Effector memory CD8-positive, alpha-beta T cell (primary cell): ENCODE measurements around the gene SFMBT1.

Experiments
- ATAC-seq: fragments of 150-1000 bp; cut with Tn5 transposase; replicated peaks from 2 replicates; pipeline ENCODE4 v1.10.0; 2021; ENCODE audit warnings: mild to moderate bottlenecking, moderate library complexity
- DNase-seq, 3 experiments: peaks; one replicate each; pipeline ENCODE4 v3.0.0; 2021
- H3K27ac Mint-ChIP-seq, 2 donors: one replicate each; pipeline ENCODE4 v1.8.0; 2022; ENCODE audit warnings: mild to moderate bottlenecking in 2 of 2, mixed read lengths in 2 of 2, moderate library complexity in 2 of 2
- H3K27me3 Mint-ChIP-seq, 2 donors: one replicate each; pipeline ENCODE4 v1.8.0; 2022; ENCODE audit warnings: mixed read lengths in 2 of 2
- H3K36me3 Mint-ChIP-seq: one replicate; pipeline ENCODE4 v1.8.0; 2022; ENCODE audit warnings: mild to moderate bottlenecking, moderate library complexity, mixed read lengths; ENCODE audit not compliant: insufficient read depth
- H3K4me1 Mint-ChIP-seq, 2 donors: one replicate each; pipeline ENCODE4 v1.8.0; 2022; ENCODE audit warnings: low read depth in 2 of 2, mixed read lengths in 2 of 2
- H3K4me3 Mint-ChIP-seq, 2 donors: one replicate each; pipeline ENCODE4 v1.8.0; 2022; ENCODE audit warnings: mild to moderate bottlenecking in 2 of 2, mixed read lengths in 2 of 2, moderate library complexity in 2 of 2
- H3K9me3 Mint-ChIP-seq, 2 donors: one replicate each; pipeline ENCODE4 v1.8.0; 2022; ENCODE audit warnings: mixed read lengths in 2 of 2

Gene SFMBT1

GRCh38 chr3:52886049-52886730 is 159.7 kb downstream of the SFMBT1 start:
- Mint-ChIP-seq H3K36me3 (peaks cover 3% of the 10 kb centered on the region), H3K27ac (peak overlapping the region in 1 of 2 donors; percentile 55), H3K4me3 (no peak overlapping the region), H3K4me1 (peaks cover 27 to 33% of the 10 kb centered on the region in 2 donors), H3K27me3 (no peaks in the 10 kb centered on the region), H3K9me3 (no peaks in the 10 kb centered on the region)
- ATAC-seq (no peak), DNase-seq (no peak)

GRCh38 chr3:52882377-52882776 is 163.5 kb downstream of the SFMBT1 start:
- no peak for ATAC-seq
- no peak for DNase-seq
- Mint-ChIP-seq H3K27me3 (no peaks in the 10 kb centered on the region), H3K36me3 (peaks cover 14% of the 10 kb centered on the region), H3K4me3 (no peak overlapping the region), H3K9me3 (no peaks in the 10 kb centered on the region), H3K4me1 (peaks cover 9 to 26% of the 10 kb centered on the region in 2 donors), H3K27ac (no peak overlapping the region)

- peaks cover 13 to 26% of the 10 kb centered on the region in 2 donors for H3K4me1 Mint-ChIP-seq
- H3K36me3 Mint-ChIP-seq, result peaks cover 14% of the 10 kb centered on the region
- H3K27ac Mint-ChIP-seq, result no peak overlapping the region
- ATAC-seq (no peak), DNase-seq (no peak)
- H3K9me3 Mint-ChIP-seq, result no peaks in the 10 kb centered on the region
- H3K4me3 Mint-ChIP-seq, result no peak overlapping the region
- H3K27me3 Mint-ChIP-seq, result no peaks in the 10 kb centered on the region
Measured at GRCh38 chr3:52881871-52882270, 164.0 kb downstream of the SFMBT1 start.

GRCh38 chr3:52880474-52880873 is 165.4 kb downstream of the SFMBT1 start:
- no peaks in the 10 kb centered on the region for H3K27me3 Mint-ChIP-seq
- no peaks in the 10 kb centered on the region for H3K9me3 Mint-ChIP-seq
- ATAC-seq (no peak), DNase-seq (no peak)
- H3K36me3 Mint-ChIP-seq, result peaks cover 11% of the 10 kb centered on the region
- H3K4me1 Mint-ChIP-seq, result peaks cover 19 to 29% of the 10 kb centered on the region in 2 donors
- H3K4me3 Mint-ChIP-seq, result no peak overlapping the region
- H3K27ac Mint-ChIP-seq, result peak overlapping the region in 1 of 2 donors; percentile 70

- no peak for DNase-seq
- Mint-ChIP-seq H3K27me3 (no peaks in the 10 kb centered on the region), H3K4me3 (no peak overlapping the region), H3K27ac (peak overlapping the region in 1 of 2 donors; percentile 70), H3K36me3 (peaks cover 11% of the 10 kb centered on the region), H3K9me3 (no peaks in the 10 kb centered on the region), H3K4me1 (peaks cover 22 to 32% of the 10 kb centered on the region in 2 donors)
- no peak for ATAC-seq
Measured at GRCh38 chr3:52880047-52880446, 165.8 kb downstream of the SFMBT1 start.

- Mint-ChIP-seq H3K4me3 (no peak overlapping the region), H3K27me3 (no peaks in the 10 kb centered on the region), H3K9me3 (no peaks in the 10 kb centered on the region), H3K4me1 (peaks cover 25 to 35% of the 10 kb centered on the region in 2 donors), H3K36me3 (peaks cover 11% of the 10 kb centered on the region), H3K27ac (peak overlapping the region; percentile 16 to 70)
- no peak for DNase-seq
- ATAC-seq, result no peak
Measured at GRCh38 chr3:52879581-52879980, 166.3 kb downstream of the SFMBT1 start.

GRCh38 chr3:52879090-52879489 is 166.8 kb downstream of the SFMBT1 start:
- DNase-seq, result no peak
- no peaks in the 10 kb centered on the region for H3K9me3 Mint-ChIP-seq
- peaks cover 11% of the 10 kb centered on the region for H3K36me3 Mint-ChIP-seq
- ATAC-seq, result no peak
- H3K4me3 Mint-ChIP-seq, result no peak overlapping the region
- no peaks in the 10 kb centered on the region for H3K27me3 Mint-ChIP-seq
- peaks cover 25 to 36% of the 10 kb centered on the region in 2 donors for H3K4me1 Mint-ChIP-seq
- peak overlapping the region in 1 of 2 donors; percentile 16 for H3K27ac Mint-ChIP-seq

GRCh38 chr3:52877085-52877484 is 168.8 kb downstream of the SFMBT1 start:
- Mint-ChIP-seq H3K9me3 (no peaks in the 10 kb centered on the region), H3K36me3 (peaks cover 11% of the 10 kb centered on the region), H3K4me3 (no peak overlapping the region), H3K27ac (no peak overlapping the region), H3K4me1 (peaks cover 22 to 37% of the 10 kb centered on the region in 2 donors), H3K27me3 (no peaks in the 10 kb centered on the region)
- no peak for ATAC-seq
- no peak for DNase-seq

- DNase-seq (no peak), ATAC-seq (no peak)
- Mint-ChIP-seq H3K4me3 (no peak overlapping the region), H3K4me1 (peaks cover 31 to 45% of the 10 kb centered on the region in 2 donors), H3K36me3 (peaks cover 8% of the 10 kb centered on the region), H3K27me3 (no peaks in the 10 kb centered on the region), H3K9me3 (no peaks in the 10 kb centered on the region), H3K27ac (peak overlapping the region; percentile 22 to 46)
Measured at GRCh38 chr3:52874864-52875587, 170.8 kb downstream of the SFMBT1 start.

GRCh38 chr3:52874160-52874701 is 171.6 kb downstream of the SFMBT1 start:
- H3K27ac Mint-ChIP-seq, result peak overlapping the region in 1 of 2 donors; percentile 22
- no peak for ATAC-seq
- peaks cover 28 to 45% of the 10 kb centered on the region in 2 donors for H3K4me1 Mint-ChIP-seq
- no peaks in the 10 kb centered on the region for H3K27me3 Mint-ChIP-seq
- no peak for DNase-seq
- H3K9me3 Mint-ChIP-seq, result no peaks in the 10 kb centered on the region
- peaks cover 3% of the 10 kb centered on the region for H3K36me3 Mint-ChIP-seq
- no peak overlapping the region for H3K4me3 Mint-ChIP-seq

GRCh38 chr3:52873433-52874159 is 172.3 kb downstream of the SFMBT1 start:
- no peak overlapping the region for H3K4me3 Mint-ChIP-seq

GRCh38 chr3:52872245-52872644 is 173.6 kb downstream of the SFMBT1 start:
- Mint-ChIP-seq H3K27me3 (no peaks in the 10 kb centered on the region), H3K27ac (peak overlapping the region in 1 of 2 donors; percentile 65), H3K4me1 (peaks cover 30 to 37% of the 10 kb centered on the region in 2 donors), H3K4me3 (no peak overlapping the region), H3K9me3 (no peaks in the 10 kb centered on the region), H3K36me3 (peaks cover 2% of the 10 kb centered on the region)
- no peak for DNase-seq
- ATAC-seq, result no peak

More at GRCh38 chr3:52873433-52874159, 172.3 kb downstream of the SFMBT1 start:
- peak overlapping the region in 1 of 2 donors; percentile 22 for H3K27ac Mint-ChIP-seq
- DNase-seq, result no peak
- peaks cover 2% of the 10 kb centered on the region for H3K36me3 Mint-ChIP-seq
- no peaks in the 10 kb centered on the region for H3K9me3 Mint-ChIP-seq
- no peak for ATAC-seq
- no peaks in the 10 kb centered on the region for H3K27me3 Mint-ChIP-seq
- H3K4me1 Mint-ChIP-seq, result peaks cover 29 to 41% of the 10 kb centered on the region in 2 donors

GRCh38 chr3:52871761-52872160 is 174.1 kb downstream of the SFMBT1 start:
- DNase-seq (no peak), ATAC-seq (no peak)
- peak overlapping the region in 1 of 2 donors; percentile 65 for H3K27ac Mint-ChIP-seq
- H3K36me3 Mint-ChIP-seq, result peaks cover 2% of the 10 kb centered on the region
- H3K9me3 Mint-ChIP-seq, result no peaks in the 10 kb centered on the region
- H3K4me3 Mint-ChIP-seq, result no peak overlapping the region
- peaks cover 27 to 37% of the 10 kb centered on the region in 2 donors for H3K4me1 Mint-ChIP-seq
- H3K27me3 Mint-ChIP-seq, result no peaks in the 10 kb centered on the region
